Tibial artery (tissue), 4 donors: ENCODE results near the gene KCNMA1.

Source experiments
- DNase-seq, 2 donors: peaks; one replicate each; pipeline ENCODE4 v3.0.0-alpha.2; 2019
- H3K27ac ChIP-seq, 2 donors: fragments of 200-600 bp; sonication (generic) in 1 of 2; 1 replicate in 1 of 2; 2 replicates in 1 of 2; pipeline ENCODE4 v1.5.1; 2018 to 2019; ENCODE audit warnings: mild to moderate bottlenecking in 1 of 2
- H3K27me3 ChIP-seq, 2 donors: fragments of 200-600 bp; sonication (generic) in 1 of 2; one replicate each; pipeline versions ENCODE4 v1.5.1 to v1.6.0; 2016 to 2019
- H3K36me3 ChIP-seq, 3 donors: fragments of 200-600 bp; sonication (generic) in 2 of 3; one replicate each; pipeline ENCODE4 v1.5.1; 2016 to 2019; ENCODE audit warnings: mild to moderate bottlenecking in 2 of 3
- H3K4me1 ChIP-seq, 4 donors: fragments of 200-600 bp; sonication (generic) in 2 of 4; 1 replicate in 3 of 4; 2 replicates in 1 of 4; pipeline ENCODE4 v1.5.1; 2016 to 2019
- H3K4me3 ChIP-seq, 2 donors: fragments of 200-600 bp; sonication (generic) in 1 of 2; 1 replicate in 1 of 2; 2 replicates in 1 of 2; pipeline ENCODE4 v1.5.1; 2018 to 2019; ENCODE audit warnings: mild to moderate bottlenecking in 2 of 2
- H3K9me3 ChIP-seq, 3 donors: fragments of 200-600 bp; sonication (generic) in 1 of 3; one replicate each; pipeline ENCODE4 v1.5.1; 2016 to 2019
- intact Hi-C: fragments of 100-400 bp; cut with DNase I; formaldehyde crosslinking; loops from one replicate; pipeline ENCODE4 v1.15.0; 2023; ENCODE audit warnings: low total_unique reads
- TF ChIP-seq, protein P1 (sequence below), 2 experiments: fragments of 200-600 bp in 1 of 2; fragments of 450-650 bp in 1 of 2; IDR thresholded peaks; one replicate each; pipeline ENCODE4 v1.5.1; 2017 to 2019; ENCODE audit warnings: antibody characterized with exemption in 2 of 2, mild to moderate bottlenecking in 1 of 2, moderate library complexity in 1 of 2

The KCNMA1 gene

DNA sequence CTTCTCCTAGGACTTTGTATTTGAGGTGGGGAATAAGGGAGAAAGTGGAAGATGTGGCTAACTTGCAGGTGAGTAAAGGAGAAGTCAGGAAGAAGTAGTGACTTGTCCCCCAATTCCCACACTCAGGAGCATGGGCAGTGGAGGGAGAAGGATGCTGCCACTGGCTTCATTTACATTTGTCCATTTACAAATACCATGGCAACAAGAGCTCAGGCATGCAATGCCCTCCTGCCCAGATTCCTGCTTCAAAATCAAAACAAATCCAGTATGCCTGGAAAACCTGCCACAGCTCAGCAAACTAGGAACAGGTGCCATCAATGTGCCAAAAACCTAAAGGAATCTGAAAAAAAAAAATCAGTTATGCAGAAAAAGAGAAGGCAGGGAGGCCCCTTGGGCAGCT, 139.9 kb downstream of the KCNMA1 start:
- no peak overlapping the region for H3K4me3 ChIP-seq
- peaks cover 0 to 80% (median 32%) of the 10 kb centered on the region in 4 donors for H3K4me1 ChIP-seq
- intact Hi-C loops = no loop called here
- no peaks in the 10 kb centered on the region for H3K9me3 ChIP-seq
- TF ChIP-seq, protein P1, sequence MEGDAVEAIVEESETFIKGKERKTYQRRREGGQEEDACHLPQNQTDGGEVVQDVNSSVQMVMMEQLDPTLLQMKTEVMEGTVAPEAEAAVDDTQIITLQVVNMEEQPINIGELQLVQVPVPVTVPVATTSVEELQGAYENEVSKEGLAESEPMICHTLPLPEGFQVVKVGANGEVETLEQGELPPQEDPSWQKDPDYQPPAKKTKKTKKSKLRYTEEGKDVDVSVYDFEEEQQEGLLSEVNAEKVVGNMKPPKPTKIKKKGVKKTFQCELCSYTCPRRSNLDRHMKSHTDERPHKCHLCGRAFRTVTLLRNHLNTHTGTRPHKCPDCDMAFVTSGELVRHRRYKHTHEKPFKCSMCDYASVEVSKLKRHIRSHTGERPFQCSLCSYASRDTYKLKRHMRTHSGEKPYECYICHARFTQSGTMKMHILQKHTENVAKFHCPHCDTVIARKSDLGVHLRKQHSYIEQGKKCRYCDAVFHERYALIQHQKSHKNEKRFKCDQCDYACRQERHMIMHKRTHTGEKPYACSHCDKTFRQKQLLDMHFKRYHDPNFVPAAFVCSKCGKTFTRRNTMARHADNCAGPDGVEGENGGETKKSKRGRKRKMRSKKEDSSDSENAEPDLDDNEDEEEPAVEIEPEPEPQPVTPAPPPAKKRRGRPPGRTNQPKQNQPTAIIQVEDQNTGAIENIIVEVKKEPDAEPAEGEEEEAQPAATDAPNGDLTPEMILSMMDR (IDR thresholded peaks at IDR 0.05) = no peak
- DNase-seq = peak in 1 of 2 donors; percentile 23
- H3K27me3 ChIP-seq = no peaks in the 10 kb centered on the region
- no peaks in the 10 kb centered on the region for H3K36me3 ChIP-seq
- H3K27ac ChIP-seq = peak overlapping the region; percentile 14 to 46

DNA sequence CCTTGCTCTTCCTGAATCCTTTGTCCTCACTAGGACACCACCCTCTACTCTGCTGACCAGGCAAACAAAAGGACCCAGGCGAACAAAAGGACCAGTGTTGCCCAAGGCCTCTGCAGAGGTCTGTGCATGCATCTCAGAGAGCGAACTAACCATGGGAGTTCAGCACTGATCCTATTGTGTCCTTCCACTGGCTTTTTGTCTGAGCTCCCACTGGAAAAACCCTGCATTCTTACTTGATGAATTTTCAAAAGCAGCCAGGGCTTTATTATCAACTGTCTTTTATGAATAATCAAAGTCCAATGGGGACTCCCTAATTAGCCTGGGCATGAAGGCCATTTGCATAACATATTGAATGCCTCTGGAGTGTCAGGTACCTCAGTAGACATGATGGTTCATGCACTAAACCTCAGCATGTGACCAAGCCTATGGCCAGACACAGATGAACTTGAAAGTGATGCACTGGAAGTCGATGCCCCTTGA, 140.6 kb downstream of the KCNMA1 start:
- H3K27ac ChIP-seq = peak overlapping the region; percentile 14 to 46
- peaks cover 0 to 83% (median 33%) of the 10 kb centered on the region in 4 donors for H3K4me1 ChIP-seq
- DNase-seq = peak in 1 of 2 donors; percentile 25
- TF ChIP-seq, protein P1 (IDR thresholded peaks at IDR 0.05) = no peak
- no peaks in the 10 kb centered on the region for H3K36me3 ChIP-seq
- no peaks in the 10 kb centered on the region for H3K27me3 ChIP-seq
- intact Hi-C loops = no loop called here
- H3K9me3 ChIP-seq = no peaks in the 10 kb centered on the region
- no peak overlapping the region for H3K4me3 ChIP-seq

DNA sequence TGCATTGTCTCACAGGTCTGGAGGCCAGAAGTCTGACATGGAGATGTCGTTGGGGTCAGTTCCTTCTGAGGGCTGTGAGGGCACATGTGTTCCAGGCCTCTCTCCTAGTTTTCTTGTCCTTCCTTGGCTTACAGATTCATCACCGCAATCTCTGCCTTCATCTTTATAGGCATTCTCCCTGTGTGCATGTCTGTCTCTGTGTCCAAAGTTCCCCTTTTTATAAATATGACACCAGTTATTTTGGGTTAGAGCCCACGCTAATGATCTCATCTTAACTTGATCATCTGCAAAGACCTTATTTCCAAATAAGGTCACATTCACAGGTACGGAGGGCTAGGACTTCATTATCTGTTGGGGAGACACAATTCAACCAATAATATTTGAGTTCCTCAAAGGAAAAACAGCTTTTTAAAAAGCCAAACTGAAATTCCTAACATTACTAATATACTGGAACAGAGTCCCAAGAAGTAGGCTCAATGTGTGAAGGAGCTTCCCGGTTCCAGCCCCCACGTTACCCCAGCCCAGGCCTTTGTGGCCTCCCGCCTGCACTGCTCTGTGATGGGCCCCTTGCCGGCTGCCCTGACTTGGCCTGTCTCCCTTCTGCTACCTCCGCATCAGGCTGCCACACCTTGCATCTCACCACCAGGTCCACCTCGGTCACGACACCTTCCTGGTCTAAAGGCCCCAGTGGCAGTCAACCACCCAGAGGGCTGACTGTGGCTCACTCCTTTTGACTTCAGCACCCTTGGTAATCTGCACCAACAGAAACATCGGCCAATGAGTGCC, 142.7 kb downstream of the KCNMA1 start:
- intact Hi-C loops = no loop called here
- Histone ChIP-seq H3K36me3 (no peaks in the 10 kb centered on the region), H3K27ac (peak overlapping the region in 1 of 2 donors; percentile 8), H3K4me1 (peaks cover 0 to 81% (median 27%) of the 10 kb centered on the region in 4 donors), H3K27me3 (no peaks in the 10 kb centered on the region), H3K9me3 (no peaks in the 10 kb centered on the region), H3K4me3 (no peak overlapping the region)
- TF ChIP-seq, protein P1 (IDR thresholded peaks at IDR 0.05) = no peak
- no peak for DNase-seq

DNA sequence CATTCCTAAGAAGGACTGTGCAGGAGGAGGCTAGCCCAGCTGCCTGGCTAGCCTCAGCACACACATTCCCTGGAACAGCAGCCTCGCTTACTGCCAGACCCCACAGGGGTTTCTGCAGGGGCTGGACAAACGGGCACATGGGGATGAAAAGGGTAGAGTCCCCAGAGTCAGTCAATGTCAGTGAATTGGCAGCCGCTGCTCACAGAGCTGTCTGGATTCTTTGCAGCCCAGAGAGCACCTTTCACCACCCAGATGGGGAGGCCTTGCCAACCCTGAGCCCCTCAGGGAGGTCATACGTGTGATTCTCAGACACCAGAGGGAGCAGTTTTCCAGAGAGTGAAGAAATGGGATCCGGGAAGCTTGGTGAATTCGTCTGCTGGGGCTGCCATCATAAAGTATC, 143.3 kb downstream of the KCNMA1 start:
- DNase-seq = no peak
- no peaks in the 10 kb centered on the region for H3K36me3 ChIP-seq

DNA sequence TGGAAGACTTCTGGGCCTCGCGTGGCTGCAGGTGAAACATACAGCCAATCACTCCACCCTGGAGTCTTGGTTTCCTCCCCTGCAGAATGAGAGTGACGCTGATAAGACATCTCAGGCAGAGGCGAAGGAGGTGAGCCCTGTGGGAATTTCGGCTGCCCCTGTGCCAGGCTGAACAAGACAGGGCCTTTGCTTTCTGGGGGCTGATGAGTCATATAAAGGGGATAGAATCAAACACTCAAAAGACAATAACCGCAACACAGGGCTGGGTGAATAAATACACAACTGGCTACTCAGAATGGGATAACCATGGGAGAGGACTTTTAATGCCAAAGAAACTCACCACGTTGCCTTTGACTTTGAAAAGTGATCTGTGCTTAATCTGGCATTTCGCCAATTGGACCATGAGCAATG, 143.8 kb downstream of the KCNMA1 start:
- Histone ChIP-seq H3K36me3 (no peaks in the 10 kb centered on the region), H3K4me3 (no peak overlapping the region), H3K4me1 (peaks cover 0 to 80% (median 26%) of the 10 kb centered on the region in 4 donors), H3K27ac (no peak overlapping the region), H3K27me3 (no peaks in the 10 kb centered on the region), H3K9me3 (no peaks in the 10 kb centered on the region)
- intact Hi-C loops = no loop called here
- DNase-seq = no peak
- TF ChIP-seq, protein P1 (IDR thresholded peaks at IDR 0.05) = no peak

More for the DNA sequence above, 143.3 kb downstream of the KCNMA1 start:
- no peaks in the 10 kb centered on the region for H3K9me3 ChIP-seq
- no peak overlapping the region for H3K27ac ChIP-seq
- TF ChIP-seq, protein P1 (IDR thresholded peaks at IDR 0.05) = peak in 1 of 2 experiments; percentile 23
- H3K4me1 ChIP-seq = peaks cover 0 to 81% (median 27%) of the 10 kb centered on the region in 4 donors
- H3K4me3 ChIP-seq = no peak overlapping the region
- intact Hi-C loops = no loop called here
- no peaks in the 10 kb centered on the region for H3K27me3 ChIP-seq
